ENCODE data around the gene ARHGAP26.

ARHGAP26 gene

GRCh38 chr5:142800776-142801494 lies 30.8 kb downstream of the ARHGAP26 start:
- Histone ChIP-seq H3K9ac (ENCODE audit: low read depth in 1 of 2, low read length in 2 of 2) (no peak overlapping the region), H3K9me3 (ENCODE audit: control insufficient read depth in 1 of 2, low read length in 2 of 2) (no peaks in the 10 kb centered on the region), H3K27ac (ENCODE audit: low read depth, low read length) (no peak overlapping the region), H3K4me3 (ENCODE audit: low read depth in 1 of 2, low read length in 2 of 2) (no peak overlapping the region), H3K36me3 (ENCODE audit: control insufficient read depth in 1 of 2, insufficient read depth in 2 of 2, low read length in 2 of 2) (no peaks in the 10 kb centered on the region), H3K4me1 (ENCODE audit: control insufficient read depth in 1 of 2, insufficient read depth in 2 of 2, low read length in 2 of 2) (peaks cover 30 to 50% of the 10 kb centered on the region in 2 donors), H3K27me3 (ENCODE audit: control insufficient read depth in 1 of 2, insufficient read depth in 2 of 2, low read length in 2 of 2) (no peaks in the 10 kb centered on the region)

DNA sequence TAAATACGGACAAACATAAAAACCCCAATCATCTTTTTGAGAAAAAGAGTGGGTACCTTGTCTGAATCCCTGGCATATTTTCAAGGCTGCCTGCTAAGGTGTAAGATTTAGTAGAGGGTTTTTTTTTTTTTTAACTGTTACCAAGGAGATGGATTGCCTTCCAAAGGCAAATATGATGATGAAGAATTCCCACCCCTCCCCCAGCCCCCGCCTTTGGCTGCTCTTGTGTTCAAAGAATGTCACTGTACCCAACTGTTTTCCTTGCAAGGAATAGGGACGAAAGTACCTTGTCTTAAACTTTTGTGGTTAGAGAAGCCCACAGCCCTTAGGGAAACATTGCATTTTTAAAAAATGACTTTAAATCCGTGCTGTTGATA lies 31.3 kb downstream of the ARHGAP26 start:
- Histone ChIP-seq H3K27ac (ENCODE audit: low read depth, low read length) (no peak overlapping the region), H3K4me1 (ENCODE audit: control insufficient read depth in 1 of 2, insufficient read depth in 2 of 2, low read length in 2 of 2) (peaks cover 30 to 44% of the 10 kb centered on the region in 2 donors), H3K27me3 (ENCODE audit: control insufficient read depth in 1 of 2, insufficient read depth in 2 of 2, low read length in 2 of 2) (no peaks in the 10 kb centered on the region), H3K36me3 (ENCODE audit: control insufficient read depth in 1 of 2, insufficient read depth in 2 of 2, low read length in 2 of 2) (no peaks in the 10 kb centered on the region), H3K4me3 (ENCODE audit: low read depth in 1 of 2, low read length in 2 of 2) (no peak overlapping the region), H3K9me3 (ENCODE audit: control insufficient read depth in 1 of 2, low read length in 2 of 2) (no peaks in the 10 kb centered on the region), H3K9ac (ENCODE audit: low read depth in 1 of 2, low read length in 2 of 2) (no peak overlapping the region)

GRCh38 chr5:142803428-142804125 lies 33.4 kb downstream of the ARHGAP26 start:
- Histone ChIP-seq H3K9ac (ENCODE audit: low read depth in 1 of 2, low read length in 2 of 2) (no peak overlapping the region), H3K4me1 (ENCODE audit: control insufficient read depth in 1 of 2, insufficient read depth in 2 of 2, low read length in 2 of 2) (peaks cover 34 to 39% of the 10 kb centered on the region in 2 donors), H3K27ac (ENCODE audit: low read depth, low read length) (peak overlapping the region; percentile 50)

GRCh38 chr5:142805339-142805738 lies 35.2 kb downstream of the ARHGAP26 start:
- H3K4me1 ChIP-seq (ENCODE audit: control insufficient read depth in 1 of 2, insufficient read depth in 2 of 2, low read length in 2 of 2): peaks cover 37 to 41% of the 10 kb centered on the region in 2 donors
- no peak overlapping the region for H3K4me3 ChIP-seq (ENCODE audit: low read depth in 1 of 2, low read length in 2 of 2)
- H3K9ac ChIP-seq (ENCODE audit: low read depth in 1 of 2, low read length in 2 of 2): no peak overlapping the region
- H3K27ac ChIP-seq (ENCODE audit: low read depth, low read length): no peak overlapping the region
- H3K27me3 ChIP-seq (ENCODE audit: control insufficient read depth in 1 of 2, insufficient read depth in 2 of 2, low read length in 2 of 2): no peaks in the 10 kb centered on the region
- no peaks in the 10 kb centered on the region for H3K9me3 ChIP-seq (ENCODE audit: control insufficient read depth in 1 of 2, low read length in 2 of 2)
- no peaks in the 10 kb centered on the region for H3K36me3 ChIP-seq (ENCODE audit: control insufficient read depth in 1 of 2, insufficient read depth in 2 of 2, low read length in 2 of 2)

More at GRCh38 chr5:142803428-142804125, 33.4 kb downstream of the ARHGAP26 start:
- no peak overlapping the region for H3K4me3 ChIP-seq (ENCODE audit: low read depth in 1 of 2, low read length in 2 of 2)
- no peaks in the 10 kb centered on the region for H3K9me3 ChIP-seq (ENCODE audit: control insufficient read depth in 1 of 2, low read length in 2 of 2)
- no peaks in the 10 kb centered on the region for H3K36me3 ChIP-seq (ENCODE audit: control insufficient read depth in 1 of 2, insufficient read depth in 2 of 2, low read length in 2 of 2)
- no peaks in the 10 kb centered on the region for H3K27me3 ChIP-seq (ENCODE audit: control insufficient read depth in 1 of 2, insufficient read depth in 2 of 2, low read length in 2 of 2)

DNA sequence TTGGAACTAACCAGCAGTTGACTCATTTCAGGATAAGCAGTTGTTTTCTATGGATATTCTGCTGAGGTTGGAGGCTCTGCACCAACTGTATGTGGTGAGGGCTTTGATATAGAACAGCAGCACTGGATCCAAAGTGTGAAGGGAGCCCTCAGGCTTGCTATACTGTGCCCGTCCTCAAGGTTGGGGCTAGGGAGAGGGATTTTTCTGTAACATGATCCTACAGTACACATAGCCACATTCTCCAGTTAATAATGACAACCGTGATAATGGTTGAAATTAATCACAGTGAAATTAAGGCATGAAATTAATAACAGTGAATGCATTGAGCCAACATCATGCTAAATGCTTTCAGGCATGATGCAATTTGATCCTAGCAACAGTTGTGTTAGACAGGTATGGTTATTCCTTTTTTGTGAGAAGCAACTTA lies 36.7 kb downstream of the ARHGAP26 start:
- Histone ChIP-seq H3K4me3 (ENCODE audit: low read depth in 1 of 2, low read length in 2 of 2) (no peak overlapping the region), H3K9ac (ENCODE audit: low read depth in 1 of 2, low read length in 2 of 2) (no peak overlapping the region), H3K27me3 (ENCODE audit: control insufficient read depth in 1 of 2, insufficient read depth in 2 of 2, low read length in 2 of 2) (no peaks in the 10 kb centered on the region), H3K27ac (ENCODE audit: low read depth, low read length) (no peak overlapping the region), H3K4me1 (ENCODE audit: control insufficient read depth in 1 of 2, insufficient read depth in 2 of 2, low read length in 2 of 2) (peaks cover 35 to 36% of the 10 kb centered on the region in 2 donors), H3K9me3 (ENCODE audit: control insufficient read depth in 1 of 2, low read length in 2 of 2) (no peaks in the 10 kb centered on the region), H3K36me3 (ENCODE audit: control insufficient read depth in 1 of 2, insufficient read depth in 2 of 2, low read length in 2 of 2) (no peaks in the 10 kb centered on the region)

GRCh38 chr5:142807372-142807911 lies 37.3 kb downstream of the ARHGAP26 start:
- no peak overlapping the region for H3K4me3 ChIP-seq (ENCODE audit: low read depth in 1 of 2, low read length in 2 of 2)
- peaks cover 35 to 36% of the 10 kb centered on the region in 2 donors for H3K4me1 ChIP-seq (ENCODE audit: control insufficient read depth in 1 of 2, insufficient read depth in 2 of 2, low read length in 2 of 2)
- H3K36me3 ChIP-seq (ENCODE audit: control insufficient read depth in 1 of 2, insufficient read depth in 2 of 2, low read length in 2 of 2): no peaks in the 10 kb centered on the region
- H3K9ac ChIP-seq (ENCODE audit: low read depth in 1 of 2, low read length in 2 of 2): no peak overlapping the region
- H3K27me3 ChIP-seq (ENCODE audit: control insufficient read depth in 1 of 2, insufficient read depth in 2 of 2, low read length in 2 of 2): no peaks in the 10 kb centered on the region
- H3K27ac ChIP-seq (ENCODE audit: low read depth, low read length): no peak overlapping the region
- H3K9me3 ChIP-seq (ENCODE audit: control insufficient read depth in 1 of 2, low read length in 2 of 2): no peaks in the 10 kb centered on the region

GRCh38 chr5:142808878-142809598 lies 38.9 kb downstream of the ARHGAP26 start:
- H3K36me3 ChIP-seq (ENCODE audit: control insufficient read depth in 1 of 2, insufficient read depth in 2 of 2, low read length in 2 of 2): no peaks in the 10 kb centered on the region
- no peak overlapping the region for H3K4me3 ChIP-seq (ENCODE audit: low read depth in 1 of 2, low read length in 2 of 2)
- no peaks in the 10 kb centered on the region for H3K9me3 ChIP-seq (ENCODE audit: control insufficient read depth in 1 of 2, low read length in 2 of 2)
- peaks cover 35 to 38% of the 10 kb centered on the region in 2 donors for H3K4me1 ChIP-seq (ENCODE audit: control insufficient read depth in 1 of 2, insufficient read depth in 2 of 2, low read length in 2 of 2)
- no peak overlapping the region for H3K27ac ChIP-seq (ENCODE audit: low read depth, low read length)
- no peak overlapping the region for H3K9ac ChIP-seq (ENCODE audit: low read depth in 1 of 2, low read length in 2 of 2)
- H3K27me3 ChIP-seq (ENCODE audit: control insufficient read depth in 1 of 2, insufficient read depth in 2 of 2, low read length in 2 of 2): no peaks in the 10 kb centered on the region

- H3K9ac ChIP-seq (ENCODE audit: low read depth in 1 of 2, low read length in 2 of 2): no peak overlapping the region
- H3K27me3 ChIP-seq (ENCODE audit: control insufficient read depth in 1 of 2, insufficient read depth in 2 of 2, low read length in 2 of 2): no peaks in the 10 kb centered on the region
- H3K27ac ChIP-seq (ENCODE audit: low read depth, low read length): no peak overlapping the region
- H3K36me3 ChIP-seq (ENCODE audit: control insufficient read depth in 1 of 2, insufficient read depth in 2 of 2, low read length in 2 of 2): no peaks in the 10 kb centered on the region
- H3K4me1 ChIP-seq (ENCODE audit: control insufficient read depth in 1 of 2, insufficient read depth in 2 of 2, low read length in 2 of 2): peaks cover 35 to 38% of the 10 kb centered on the region in 2 donors
- H3K4me3 ChIP-seq (ENCODE audit: low read depth in 1 of 2, low read length in 2 of 2): no peak overlapping the region
- no peaks in the 10 kb centered on the region for H3K9me3 ChIP-seq (ENCODE audit: control insufficient read depth in 1 of 2, low read length in 2 of 2)
These were observed 39.9 kb downstream of the ARHGAP26 start for GRCh38 chr5:142810081-142810480.

DNA sequence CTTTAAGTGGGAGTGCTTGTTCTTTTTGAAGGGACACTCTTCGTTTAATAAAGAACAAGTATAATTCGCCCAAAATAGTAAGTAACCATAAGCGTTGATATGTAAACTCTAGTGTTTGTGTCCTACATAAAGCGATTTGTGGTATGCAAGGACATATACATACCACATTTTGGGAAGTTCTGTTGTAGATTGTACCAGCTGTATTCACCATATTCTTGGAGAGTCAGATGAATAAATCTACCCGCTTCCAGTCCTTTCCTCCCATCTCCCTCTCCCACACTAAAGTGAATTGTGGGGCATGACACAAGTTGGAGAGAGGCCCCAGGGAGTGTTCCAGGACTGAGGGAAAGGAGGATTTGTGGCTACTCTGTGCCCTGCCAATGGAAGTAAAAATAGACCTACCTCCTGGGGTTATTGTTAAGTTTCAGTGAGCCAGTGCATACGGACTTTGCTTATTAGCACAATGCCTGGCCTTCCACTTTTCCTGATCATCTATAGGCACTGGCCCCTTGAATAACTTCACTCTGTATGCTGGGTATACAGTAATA lies 40.6 kb downstream of the ARHGAP26 start:
- no peak overlapping the region for H3K9ac ChIP-seq (ENCODE audit: low read depth in 1 of 2, low read length in 2 of 2)
- no peaks in the 10 kb centered on the region for H3K36me3 ChIP-seq (ENCODE audit: control insufficient read depth in 1 of 2, insufficient read depth in 2 of 2, low read length in 2 of 2)
- H3K27ac ChIP-seq (ENCODE audit: low read depth, low read length): no peak overlapping the region

More for the DNA sequence above, 40.6 kb downstream of the ARHGAP26 start:
- no peaks in the 10 kb centered on the region for H3K9me3 ChIP-seq (ENCODE audit: control insufficient read depth in 1 of 2, low read length in 2 of 2)
- H3K4me3 ChIP-seq (ENCODE audit: low read depth in 1 of 2, low read length in 2 of 2): no peak overlapping the region
- H3K27me3 ChIP-seq (ENCODE audit: control insufficient read depth in 1 of 2, insufficient read depth in 2 of 2, low read length in 2 of 2): no peaks in the 10 kb centered on the region
- H3K4me1 ChIP-seq (ENCODE audit: control insufficient read depth in 1 of 2, insufficient read depth in 2 of 2, low read length in 2 of 2): peaks cover 35 to 38% of the 10 kb centered on the region in 2 donors

All from duodenal mucosa (tissue), 2 donors.